Subcutaneous adipose tissue (tissue), 4 donors: Measurements from ENCODE around the gene FAM83B. TPM values are rescaled to one million over a fixed set of nuclear protein-coding genes. Genes with fewer than 3 reads are reported as not detected.

Source experiments
- total RNA-seq, 4 donors: library from RNA; depleted of rRNA; stranded (reverse); fragments of >200 nt; gene quantifications; one replicate each; pipeline ENCODE4 v1.1.0, GENCODE V29; 2016
- TF ChIP-seq, protein P1 (sequence below): fragments of 450-650 bp; IDR thresholded peaks from one replicate; pipeline ENCODE4 v1.5.1; 2016; ENCODE audit warnings: low read depth, mild to moderate bottlenecking, control low read depth, antibody characterized with exemption, moderate library complexity

The FAM83B gene, protein sequence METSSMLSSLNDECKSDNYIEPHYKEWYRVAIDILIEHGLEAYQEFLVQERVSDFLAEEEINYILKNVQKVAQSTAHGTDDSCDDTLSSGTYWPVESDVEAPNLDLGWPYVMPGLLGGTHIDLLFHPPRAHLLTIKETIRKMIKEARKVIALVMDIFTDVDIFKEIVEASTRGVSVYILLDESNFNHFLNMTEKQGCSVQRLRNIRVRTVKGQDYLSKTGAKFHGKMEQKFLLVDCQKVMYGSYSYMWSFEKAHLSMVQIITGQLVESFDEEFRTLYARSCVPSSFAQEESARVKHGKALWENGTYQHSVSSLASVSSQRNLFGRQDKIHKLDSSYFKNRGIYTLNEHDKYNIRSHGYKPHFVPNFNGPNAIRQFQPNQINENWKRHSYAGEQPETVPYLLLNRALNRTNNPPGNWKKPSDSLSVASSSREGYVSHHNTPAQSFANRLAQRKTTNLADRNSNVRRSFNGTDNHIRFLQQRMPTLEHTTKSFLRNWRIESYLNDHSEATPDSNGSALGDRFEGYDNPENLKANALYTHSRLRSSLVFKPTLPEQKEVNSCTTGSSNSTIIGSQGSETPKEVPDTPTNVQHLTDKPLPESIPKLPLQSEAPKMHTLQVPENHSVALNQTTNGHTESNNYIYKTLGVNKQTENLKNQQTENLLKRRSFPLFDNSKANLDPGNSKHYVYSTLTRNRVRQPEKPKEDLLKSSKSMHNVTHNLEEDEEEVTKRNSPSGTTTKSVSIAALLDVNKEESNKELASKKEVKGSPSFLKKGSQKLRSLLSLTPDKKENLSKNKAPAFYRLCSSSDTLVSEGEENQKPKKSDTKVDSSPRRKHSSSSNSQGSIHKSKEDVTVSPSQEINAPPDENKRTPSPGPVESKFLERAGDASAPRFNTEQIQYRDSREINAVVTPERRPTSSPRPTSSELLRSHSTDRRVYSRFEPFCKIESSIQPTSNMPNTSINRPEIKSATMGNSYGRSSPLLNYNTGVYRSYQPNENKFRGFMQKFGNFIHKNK
- total RNA-seq: not detected

DNA sequence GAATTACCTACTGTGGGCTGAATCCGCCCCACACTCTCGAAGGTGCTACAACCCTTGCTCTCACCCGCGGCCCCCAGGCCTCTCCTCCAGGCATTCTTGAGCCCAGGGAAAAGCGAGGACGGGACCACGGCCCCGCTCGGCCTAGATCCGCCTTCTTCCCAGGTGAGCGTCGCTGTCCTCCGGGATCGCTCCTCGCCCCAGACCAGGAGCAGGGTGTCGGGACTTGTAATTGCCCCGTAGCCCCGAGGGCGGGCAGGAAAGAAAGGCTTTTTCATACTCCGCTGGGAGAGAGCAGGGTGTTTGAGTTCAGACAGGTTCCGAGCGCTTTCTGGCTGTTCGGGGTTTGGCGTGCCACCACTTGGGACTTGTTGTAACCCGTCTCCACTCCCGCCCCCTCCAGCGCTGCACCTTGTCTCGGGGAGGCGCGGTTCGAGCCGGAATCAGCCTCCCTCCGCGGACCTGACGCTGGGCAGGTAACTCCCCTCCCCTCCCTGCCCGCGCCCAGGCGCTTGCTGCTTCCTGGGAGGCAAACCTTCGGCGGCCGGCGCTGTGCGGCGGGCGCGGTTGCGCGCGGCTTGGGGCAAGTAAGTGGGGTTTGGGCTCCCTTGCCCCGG, at the start of gene FAM83B:
TSS of gene FAM83B (plus strand) at position 529 of the 614 bp plus-strand sequence. CDS start 23,476 bp downstream, outside the sequence.
- TF ChIP-seq, protein P1, sequence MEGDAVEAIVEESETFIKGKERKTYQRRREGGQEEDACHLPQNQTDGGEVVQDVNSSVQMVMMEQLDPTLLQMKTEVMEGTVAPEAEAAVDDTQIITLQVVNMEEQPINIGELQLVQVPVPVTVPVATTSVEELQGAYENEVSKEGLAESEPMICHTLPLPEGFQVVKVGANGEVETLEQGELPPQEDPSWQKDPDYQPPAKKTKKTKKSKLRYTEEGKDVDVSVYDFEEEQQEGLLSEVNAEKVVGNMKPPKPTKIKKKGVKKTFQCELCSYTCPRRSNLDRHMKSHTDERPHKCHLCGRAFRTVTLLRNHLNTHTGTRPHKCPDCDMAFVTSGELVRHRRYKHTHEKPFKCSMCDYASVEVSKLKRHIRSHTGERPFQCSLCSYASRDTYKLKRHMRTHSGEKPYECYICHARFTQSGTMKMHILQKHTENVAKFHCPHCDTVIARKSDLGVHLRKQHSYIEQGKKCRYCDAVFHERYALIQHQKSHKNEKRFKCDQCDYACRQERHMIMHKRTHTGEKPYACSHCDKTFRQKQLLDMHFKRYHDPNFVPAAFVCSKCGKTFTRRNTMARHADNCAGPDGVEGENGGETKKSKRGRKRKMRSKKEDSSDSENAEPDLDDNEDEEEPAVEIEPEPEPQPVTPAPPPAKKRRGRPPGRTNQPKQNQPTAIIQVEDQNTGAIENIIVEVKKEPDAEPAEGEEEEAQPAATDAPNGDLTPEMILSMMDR: no peak

DNA sequence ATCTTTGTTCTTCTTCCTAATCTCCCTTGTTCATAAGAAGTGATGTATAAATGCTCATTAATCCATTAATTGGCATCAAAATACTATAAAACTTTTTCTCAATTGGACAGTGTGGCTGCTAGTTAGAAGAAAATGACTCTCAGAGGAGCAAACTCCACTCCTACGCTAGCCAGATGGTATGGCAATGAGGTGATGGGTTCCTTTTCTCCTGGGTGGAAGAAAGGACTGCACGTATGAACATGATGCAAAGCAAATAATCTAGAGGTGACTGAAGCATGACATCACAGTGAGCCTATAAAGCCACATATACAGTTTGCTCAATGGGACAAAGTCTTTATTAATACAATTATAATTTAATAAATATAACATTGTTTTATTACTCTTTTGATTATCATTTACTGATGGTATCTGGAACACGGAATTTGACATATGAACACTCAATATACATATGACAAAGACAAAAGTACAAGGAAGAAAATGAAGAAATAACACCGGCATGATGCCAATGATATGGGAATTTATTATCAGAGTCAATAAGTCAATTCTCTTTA, 46.4 kb upstream of the FAM83B start:
- TF ChIP-seq, protein P1: no peak

DNA sequence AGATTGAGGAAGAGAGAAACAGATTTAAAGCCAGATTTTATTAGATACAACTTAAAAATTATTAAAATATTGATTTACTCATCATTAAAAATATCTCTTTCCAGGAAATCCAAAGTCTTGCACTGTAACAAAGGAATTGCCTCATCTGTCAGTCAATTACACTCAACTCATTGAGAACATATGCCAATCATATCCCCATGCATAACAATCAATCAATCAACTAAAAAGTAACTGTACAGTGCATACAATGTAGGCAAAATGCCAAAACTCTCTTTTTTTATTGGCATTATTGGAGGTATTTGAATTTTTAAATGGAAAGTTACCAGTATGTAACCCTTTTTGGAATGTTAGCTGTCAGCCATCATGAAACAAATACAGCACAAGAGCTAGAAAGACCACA, 45.3 kb upstream of the FAM83B start:
- TF ChIP-seq, protein P1: no peak

DNA sequence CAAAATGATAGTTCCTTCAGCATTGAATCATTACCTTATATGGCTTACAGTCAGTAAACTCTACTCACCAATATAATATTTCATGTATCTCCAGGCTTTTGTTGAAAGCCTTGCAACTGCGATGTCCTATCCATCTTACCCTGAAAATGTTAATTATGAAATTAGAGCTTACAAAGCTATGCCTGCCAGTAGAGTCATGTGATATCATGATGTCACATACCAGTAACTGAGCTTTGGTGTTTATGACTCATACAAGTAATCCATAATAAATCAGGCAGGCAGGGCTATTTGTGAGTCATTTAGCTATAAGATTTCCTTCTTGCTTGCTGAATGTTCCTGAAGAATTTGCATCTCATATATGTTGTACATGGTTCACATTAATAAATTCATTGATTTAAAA, 44.9 kb upstream of the FAM83B start:
- TF ChIP-seq, protein P1: no peak

DNA sequence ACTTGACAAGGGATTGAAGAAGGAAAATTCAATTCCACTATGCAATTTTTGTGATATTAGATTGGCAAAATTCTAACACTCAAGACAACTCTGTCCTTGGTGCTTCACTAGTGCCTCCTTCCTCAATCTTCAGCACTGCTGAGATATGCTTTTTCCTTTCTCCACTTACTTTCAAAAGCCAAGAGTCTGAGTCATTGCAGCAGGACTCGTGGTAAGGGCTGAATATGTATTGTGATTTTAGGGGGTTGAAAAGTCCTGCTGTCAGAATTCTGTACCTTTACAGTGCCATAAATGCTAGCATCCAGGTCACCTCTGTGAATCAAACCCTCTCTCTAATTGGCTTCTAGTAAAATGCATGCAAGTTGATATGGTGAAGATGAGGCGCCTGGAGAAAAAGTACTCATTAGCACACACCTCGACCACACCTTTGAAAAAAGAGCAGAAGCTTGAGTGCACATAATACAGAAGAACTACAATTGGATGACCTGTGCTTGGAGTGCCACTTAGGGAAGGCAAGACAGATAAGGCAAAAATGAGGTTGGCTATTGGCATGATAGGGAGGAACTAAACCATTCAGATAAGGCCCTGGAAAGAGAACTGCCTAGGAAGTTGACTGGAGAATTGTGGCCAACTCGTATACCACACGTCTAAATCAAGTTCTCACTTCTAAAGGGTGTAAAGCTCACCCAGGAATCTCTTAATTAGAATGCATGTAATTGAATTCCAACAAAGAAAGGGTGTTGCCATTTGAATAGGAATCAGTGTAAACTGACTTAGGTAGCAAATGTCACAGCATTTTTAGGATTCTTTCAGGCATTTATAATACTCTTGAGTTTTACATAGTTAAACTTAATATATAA, 43.6 kb upstream of the FAM83B start:
- TF ChIP-seq, protein P1: no peak

DNA sequence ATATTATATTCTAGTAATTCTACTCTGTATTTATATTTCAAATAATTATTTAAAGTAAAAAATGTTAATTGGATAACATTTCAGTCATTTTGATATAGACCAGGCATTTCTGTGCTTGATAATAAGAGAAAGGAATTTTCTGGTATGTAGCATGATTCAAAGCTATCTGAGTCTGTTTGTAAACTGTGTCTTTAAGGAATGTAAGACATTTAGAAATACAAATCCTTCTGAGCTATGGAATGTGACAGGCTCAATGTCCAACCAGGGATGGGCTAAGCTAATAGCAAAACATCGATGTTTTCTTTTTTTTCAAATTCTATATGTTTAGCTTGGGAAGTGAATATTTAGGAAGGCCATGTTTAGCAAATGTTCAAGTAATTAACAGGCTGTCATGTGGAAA, 41.5 kb upstream of the FAM83B start:
- TF ChIP-seq, protein P1: no peak
